ENCODE results near the gene KHDC1.
"Not testable (repeated sequence)": the region's sequence is repeated elsewhere in the genome, so short reads cannot be mapped to it uniquely, and the experiment has no call there.

Gene KHDC1

DNA sequence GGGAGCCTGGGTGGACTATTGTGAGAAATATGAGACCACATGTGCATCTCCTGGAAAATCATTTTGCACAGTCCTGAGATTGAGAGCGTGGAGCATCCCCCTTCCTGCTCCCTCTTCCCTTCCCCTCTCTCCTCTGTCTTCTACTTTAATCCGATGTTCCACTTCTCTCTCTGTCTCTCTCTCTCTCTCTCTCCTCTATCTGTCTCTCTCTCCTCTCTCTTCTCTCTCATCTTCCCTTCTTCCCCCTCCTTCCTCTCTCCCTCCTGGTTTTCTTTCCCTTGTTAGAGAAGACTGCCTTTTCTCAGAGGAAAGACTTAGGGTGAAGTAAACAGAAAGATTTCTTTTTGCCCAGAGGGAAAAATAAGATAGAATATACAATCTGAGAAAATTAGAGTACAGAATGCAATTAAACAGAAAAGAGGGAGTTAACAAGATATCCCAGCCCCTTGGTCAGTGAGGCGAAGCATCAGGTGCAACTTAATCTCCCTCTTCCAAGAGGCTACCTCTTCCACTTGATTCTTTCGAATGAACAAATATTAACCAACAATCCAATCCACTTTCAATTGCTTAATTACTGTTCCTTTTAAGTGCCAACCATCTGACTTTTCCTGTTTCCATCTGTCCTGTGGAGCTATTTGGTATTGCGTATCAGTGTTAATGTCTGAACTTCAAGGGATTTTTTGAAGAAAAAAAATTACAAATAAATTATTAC lies 14.6 kb downstream of the KHDC1 start:
- DNase-seq (ENCODE audit: low spot score), result no peak

- DNase-seq (ENCODE audit: low spot score), result no peak
Measured at GRCh38 chr6:73242001-73242400, 21.0 kb downstream of the KHDC1 start.

DNA sequence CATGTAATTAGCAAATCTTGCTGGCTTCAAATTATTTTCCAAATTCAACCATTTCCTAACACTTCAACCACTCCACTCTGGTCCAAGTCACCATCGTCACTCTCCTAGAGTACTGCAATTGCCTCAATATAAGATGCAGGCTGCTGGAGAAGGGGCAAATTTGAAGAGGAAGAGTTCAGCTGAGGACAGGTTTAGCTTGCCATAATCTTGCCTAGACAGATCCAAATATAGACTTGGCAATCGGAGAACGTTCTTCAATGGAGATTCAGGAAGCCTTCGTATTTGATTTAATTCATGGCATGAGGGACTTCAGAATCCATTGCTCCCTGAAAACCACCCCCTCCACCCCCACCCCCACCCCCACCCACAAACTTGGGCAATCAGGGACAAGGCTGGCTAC lies 22.3 kb downstream of the KHDC1 start:
- DNase-seq (ENCODE audit: low spot score), result no peak

DNA sequence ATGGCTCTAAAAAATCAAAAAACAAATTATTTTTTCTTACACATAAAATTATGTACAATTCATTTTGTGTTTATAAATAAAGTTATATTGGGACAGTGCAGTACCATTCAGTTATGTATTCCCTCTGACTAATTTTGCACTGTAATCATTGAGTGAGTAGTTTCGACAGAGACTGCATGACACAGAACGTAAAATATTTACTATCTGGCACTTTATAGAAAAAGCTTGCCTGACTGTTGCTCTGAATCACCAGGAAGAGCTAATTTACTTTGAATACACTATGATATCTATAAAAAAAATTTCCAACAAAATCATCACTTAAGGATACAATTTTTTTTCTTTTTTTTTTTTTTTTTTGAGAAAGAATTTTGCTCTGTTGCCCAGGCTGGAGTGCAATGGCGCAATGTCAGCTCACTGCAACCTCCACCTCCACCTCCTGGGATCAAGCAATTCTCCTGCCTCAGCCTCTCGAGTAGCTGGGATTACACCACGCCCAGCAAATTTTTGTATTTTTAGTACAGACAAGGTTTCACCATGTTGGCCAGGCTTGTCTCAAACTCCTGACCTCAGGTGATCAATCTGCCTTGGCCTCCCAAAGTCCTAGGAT lies 26.7 kb downstream of the KHDC1 start:
- no peak for DNase-seq (ENCODE audit: low spot score)

GRCh38 chr6:73234733-73235132 lies 28.3 kb downstream of the KHDC1 start:
- DNase-seq (ENCODE audit: low spot score), result no peak

- not testable (repeated sequence) for DNase-seq (ENCODE audit: low spot score)
Measured at GRCh38 chr6:73233971-73234370, 29.0 kb downstream of the KHDC1 start.

DNA sequence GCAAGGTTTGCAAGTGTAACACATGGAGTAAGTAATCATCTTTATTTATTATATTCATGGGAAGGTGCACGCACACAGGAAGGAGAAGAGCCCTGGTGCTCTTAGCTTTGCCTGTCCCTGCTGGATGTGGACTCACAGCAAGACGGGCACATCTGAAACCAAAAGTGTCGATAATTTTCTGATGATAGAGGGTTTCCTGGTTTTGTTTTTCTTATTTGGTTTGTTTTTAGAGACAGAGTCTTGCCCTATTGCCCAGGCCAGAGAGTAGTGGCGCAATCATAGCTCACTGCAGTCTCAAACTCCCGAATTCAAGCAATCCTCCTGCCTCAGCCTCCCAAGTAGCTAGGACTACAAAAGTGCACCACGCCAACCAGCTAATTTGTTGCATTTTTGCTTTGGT lies 29.9 kb downstream of the KHDC1 start:
- no peak for DNase-seq (ENCODE audit: low spot score)

GRCh38 chr6:73231986-73232391 lies 31.0 kb downstream of the KHDC1 start:
- no peak for DNase-seq (ENCODE audit: low spot score)

DNA sequence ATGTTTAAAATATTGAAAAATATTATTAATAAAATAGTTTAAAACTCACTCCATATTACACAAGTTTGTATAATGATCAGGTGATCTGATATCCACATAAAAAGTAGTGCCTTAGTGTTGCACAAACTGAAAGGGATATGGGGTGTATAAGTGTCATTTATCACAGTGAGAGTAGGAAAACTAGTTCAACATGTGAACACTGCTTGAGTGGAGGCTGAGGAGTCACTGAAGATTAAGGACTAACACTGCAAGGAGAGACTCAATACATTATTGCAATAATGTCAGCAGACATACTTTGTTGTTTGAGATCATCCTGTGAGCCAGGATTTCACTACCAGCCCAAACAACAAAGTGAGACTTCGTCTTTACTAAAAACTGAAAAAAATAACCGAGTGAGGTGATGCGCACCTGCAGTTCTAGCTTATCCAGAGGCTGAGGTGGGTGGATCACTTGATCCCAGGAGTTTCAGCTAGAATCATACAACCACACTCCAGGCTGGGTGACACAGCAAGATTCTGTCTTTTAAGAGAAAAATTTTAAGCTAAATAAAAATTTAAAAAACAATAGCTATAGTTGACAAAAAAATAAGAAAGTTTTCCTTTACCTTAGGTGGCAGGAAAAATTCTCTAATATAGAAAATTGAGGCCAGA lies 35.3 kb downstream of the KHDC1 start:
- no peak for DNase-seq (ENCODE audit: low spot score)

DNA sequence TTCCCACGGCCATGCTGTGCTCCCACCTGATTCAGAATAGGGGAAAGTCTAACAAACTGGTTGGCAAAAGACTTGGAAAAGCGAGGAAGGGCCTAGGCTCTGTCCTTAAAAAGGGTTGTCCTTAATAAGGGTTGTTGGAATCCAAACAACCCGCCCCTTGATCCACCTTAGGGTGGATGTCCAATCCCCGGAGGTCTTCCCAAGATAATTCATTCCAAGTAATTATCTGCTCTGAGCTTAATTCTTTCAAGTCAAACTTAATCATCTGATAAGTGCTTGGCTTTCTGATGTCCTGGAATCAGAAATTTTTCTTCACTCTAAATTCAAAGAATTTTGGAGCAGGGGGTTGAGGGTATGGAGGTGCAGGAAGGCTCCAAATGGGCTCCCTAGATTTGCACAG lies 37.6 kb downstream of the KHDC1 start, which contains the start of gene KHDC1L:
TSS of gene KHDC1L (minus strand) at position 101 of the 400 bp plus-strand sequence. CDS start at position 13, 88 bp downstream.
- no peak for DNase-seq (ENCODE audit: low spot score)

GRCh38 chr6:73216859-73217258 lies 46.1 kb downstream of the KHDC1 start:
- no peak for DNase-seq (ENCODE audit: low spot score)

GRCh38 chr6:73209117-73209516 lies 53.9 kb downstream of the KHDC1 start:
- no peak for DNase-seq (ENCODE audit: low spot score)

DNA sequence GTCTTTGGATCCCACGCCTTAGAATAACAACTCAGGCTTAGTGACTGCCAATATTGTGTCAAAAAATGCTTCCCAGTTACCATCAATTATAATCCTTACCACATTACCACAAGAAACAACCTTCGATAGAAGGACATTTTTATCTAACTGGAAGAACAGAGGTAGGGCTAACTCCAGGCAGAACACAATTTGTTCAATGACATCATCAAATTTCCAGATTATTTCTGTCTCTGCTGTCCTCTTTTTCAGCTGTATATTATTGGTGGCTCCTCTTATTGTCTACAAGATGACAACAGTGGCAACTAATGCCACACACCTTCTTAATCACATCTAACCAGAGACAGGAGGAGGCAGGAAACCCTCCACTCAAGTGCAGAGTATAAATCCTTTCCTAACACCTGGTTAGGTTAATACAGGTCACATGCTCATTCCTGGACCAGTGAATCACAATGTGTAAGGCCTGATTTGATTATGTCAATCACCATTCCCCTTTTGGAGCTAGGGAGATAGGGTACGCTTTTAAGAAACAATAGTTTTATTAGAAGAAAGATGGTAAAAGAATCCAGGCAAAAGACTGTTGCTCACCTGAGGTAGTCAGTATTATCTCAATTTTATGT lies 55.7 kb downstream of the KHDC1 start:
- no peak for DNase-seq (ENCODE audit: low spot score)

GRCh38 chr6:73204252-73204651 lies 58.7 kb downstream of the KHDC1 start:
- no peak for DNase-seq (ENCODE audit: low spot score)

DNA sequence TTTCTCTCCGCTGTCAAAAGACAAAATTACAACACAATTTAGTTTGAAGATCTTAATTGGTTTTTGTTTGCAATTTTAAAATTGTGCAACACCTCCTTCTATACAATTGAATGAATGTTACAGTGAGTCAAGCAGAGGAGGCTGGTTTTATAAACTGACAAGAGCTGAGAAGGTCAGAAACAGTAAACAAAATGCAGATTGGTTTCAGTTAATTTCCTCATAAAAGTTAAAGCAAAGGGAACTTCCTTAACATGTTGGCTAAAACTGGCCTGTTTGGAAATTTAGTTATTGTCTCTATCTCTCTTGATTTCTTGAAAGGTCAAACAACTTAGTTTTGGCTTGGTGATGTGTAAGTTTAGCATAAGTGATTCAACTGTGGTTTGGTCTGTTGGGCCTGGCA lies 59.9 kb downstream of the KHDC1 start:
- no peak for DNase-seq (ENCODE audit: low spot score)

DNA sequence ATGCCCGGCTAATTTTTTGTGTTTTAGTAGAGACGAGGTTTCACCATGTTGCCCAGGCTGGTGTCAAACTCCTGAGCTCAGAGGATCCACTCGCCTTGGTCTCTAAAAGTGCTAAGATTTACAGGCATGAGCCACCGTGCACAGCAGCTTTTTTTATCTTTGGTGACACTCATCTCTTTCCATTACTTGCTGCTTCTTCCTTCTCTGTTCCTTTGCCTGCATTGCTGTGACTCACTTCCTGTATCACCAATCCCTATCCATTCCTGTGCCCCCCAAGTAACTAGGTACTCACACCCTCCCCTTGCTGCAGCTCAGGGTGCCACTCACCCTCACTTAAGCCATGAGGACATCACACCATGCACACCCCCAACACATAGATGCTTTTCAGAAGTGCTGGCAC lies 62.3 kb downstream of the KHDC1 start:
- DNase-seq (ENCODE audit: low spot score), result no peak

- DNase-seq (ENCODE audit: low spot score), result no peak
Measured at GRCh38 chr6:73200247-73200646, 62.7 kb downstream of the KHDC1 start.

DNA sequence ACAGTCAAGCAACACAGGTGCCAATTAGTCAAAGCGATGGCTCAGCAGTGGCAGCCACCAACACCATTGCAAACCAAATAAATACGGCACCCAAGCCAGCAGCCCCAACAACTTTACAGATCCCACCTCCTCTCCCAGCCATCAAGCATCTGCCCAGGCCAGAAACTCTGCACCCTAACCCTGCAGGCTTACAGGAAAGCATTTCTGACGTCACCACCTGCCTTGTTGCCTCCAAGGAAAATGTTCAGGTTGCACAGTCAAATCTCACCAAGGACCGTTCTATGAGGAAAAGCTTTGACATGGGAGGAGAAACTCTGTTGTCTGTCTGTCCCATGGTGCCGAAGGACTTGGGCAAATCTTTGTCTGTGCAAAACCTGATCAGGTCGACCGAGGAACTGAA lies 68.3 kb downstream of the KHDC1 start:
- DNase-seq (ENCODE audit: low spot score), result no peak

- not testable (repeated sequence) for DNase-seq (ENCODE audit: low spot score)
Measured at GRCh38 chr6:73193302-73193701, 69.7 kb downstream of the KHDC1 start.

Data from hematopoietic multipotent progenitor cell treated with erythropoietin and hydrocortisone succinate and interleukin-3 and kit ligand, for 15 days (in vitro differentiated cells).